Smooth muscle cell (in vitro differentiated cells): ENCODE results near the gene ARID5A. TPM values are rescaled to one million over a fixed set of nuclear protein-coding genes. Genes with fewer than 3 reads are reported as not detected.

ENCODE experiments used
- DNase-seq: peaks from one replicate; lab custom pipeline; 2025; ENCODE audit not compliant: unreplicated experiment; lab: John Stamatoyannopoulos, UW
- H2AFZ ChIP-seq: fragments of 200-600 bp; sonication (generic); 2 replicates; pipeline ENCODE4 v1.6.0; 2016; ENCODE audit warnings: antibody characterized with exemption, low read depth, mild to moderate bottlenecking
- H3F3A ChIP-seq: fragments of 200-600 bp; sonication (generic); 2 replicates; pipeline ENCODE4 v1.6.0; 2017; ENCODE audit warnings: antibody characterized with exemption, low read depth
- H3K27ac ChIP-seq: fragments of 200-600 bp; sonication (generic); 2 replicates; pipeline ENCODE4 v1.5.1; 2016; ENCODE audit warnings: low read depth, mild to moderate bottlenecking
- H3K27me3 ChIP-seq: fragments of 200-600 bp; sonication (generic); 2 replicates; pipeline ENCODE4 v1.6.1; 2016; ENCODE audit warnings: low read depth, mild to moderate bottlenecking
- H3K36me3 ChIP-seq: fragments of 200-600 bp; sonication (generic); 2 replicates; pipeline ENCODE4 v1.5.1; 2016; ENCODE audit warnings: low read depth
- H3K4me1 ChIP-seq: fragments of 200-600 bp; sonication (generic); 2 replicates; pipeline ENCODE4 v1.5.1; 2016; ENCODE audit warnings: low read depth
- H3K4me2 ChIP-seq: fragments of 200-600 bp; sonication (generic); 2 replicates; pipeline ENCODE4 v1.6.0; 2016; ENCODE audit warnings: mild to moderate bottlenecking
- H3K4me3 ChIP-seq: fragments of 200-600 bp; sonication (generic); 2 replicates; pipeline ENCODE4 v1.5.1; 2016; ENCODE audit warnings: mild to moderate bottlenecking
- H3K79me2 ChIP-seq: fragments of 200-600 bp; sonication (generic); 2 replicates; pipeline ENCODE4 v1.6.0; 2016; ENCODE audit warnings: low read depth, mild to moderate bottlenecking
- H3K9ac ChIP-seq: fragments of 200-600 bp; sonication (generic); 2 replicates; pipeline ENCODE4 v1.6.0; 2016; ENCODE audit warnings: low read depth
- H3K9me3 ChIP-seq: fragments of 200-600 bp; sonication (generic); replicated peaks from 2 replicates; pipeline ENCODE4 v1.5.1; 2016; ENCODE audit warnings: low read depth
- H4K20me1 ChIP-seq: fragments of 200-600 bp; sonication (generic); 2 replicates; pipeline ENCODE4 v1.6.0; 2016; ENCODE audit warnings: low read depth
- WGBS: methylation state at CpG from one replicate; pipeline ENCODE4 v1.1.7; 2016; ENCODE audit warnings: low lambda C conversion rate; 5-methylcytosine and 5-hydroxymethylcytosine counted together
- polyA plus RNA-seq: library from polyadenylated mRNA; unstranded; fragments of >200 nt; fragmentation: Nextera tagmentation; extraction: Ambion mirVana; gene quantifications from 2 replicates; pipeline ENCODE4 v1.2.1, GENCODE V29; 2016
- total RNA-seq: library from RNA; depleted of rRNA; stranded (reverse); fragments of >200 nt; gene quantifications from 2 replicates; pipeline ENCODE4 v1.2.3, GENCODE V29; 2014
- TF ChIP-seq, protein P1 (sequence below): fragments of 200-600 bp; sonication (generic); IDR thresholded peaks from 2 replicates; pipeline ENCODE4 v1.5.1; 2017; ENCODE audit warnings: borderline replicate concordance, mild to moderate bottlenecking, antibody characterized with exemption; ENCODE audit not compliant: insufficient read depth, poor library complexity, severe bottlenecking

Gene ARID5A
- total and polyA plus RNA-seq, 2 experiments from 2014 or later = 12.1 to 25.6 TPM

DNA sequence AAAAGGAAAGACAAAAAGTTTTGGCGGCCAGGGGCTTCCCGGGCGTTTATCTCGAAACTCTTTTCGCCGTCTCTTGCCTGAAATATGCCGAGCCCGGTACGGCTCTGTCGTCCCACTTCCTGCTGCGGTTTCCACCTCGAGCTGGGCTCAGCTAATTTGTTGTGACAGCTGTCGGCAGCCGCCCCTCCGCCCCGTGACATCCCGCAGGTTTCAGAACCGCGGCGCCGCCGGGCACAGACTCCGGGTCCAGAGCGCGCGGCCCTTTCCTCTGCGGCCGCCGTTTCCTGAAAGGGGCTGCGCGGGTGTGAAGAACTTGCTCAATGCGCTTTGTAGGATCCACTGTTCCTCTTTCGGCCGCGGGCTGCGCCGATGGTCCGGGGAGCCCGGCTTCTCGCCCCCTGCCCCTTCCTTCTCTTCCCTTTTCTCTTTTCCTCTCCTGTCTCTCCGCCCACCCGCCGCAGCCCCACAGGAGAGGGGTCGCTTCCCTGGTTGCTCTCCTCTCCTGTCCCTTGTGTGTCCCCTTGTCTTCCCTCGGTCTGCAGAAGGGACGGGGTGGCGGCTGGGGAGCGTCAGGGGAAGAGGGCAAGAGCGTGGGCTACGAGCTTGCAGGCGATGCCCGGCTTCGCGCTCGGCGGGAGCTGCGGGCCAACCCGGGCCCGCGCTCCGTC is 648 bp downstream of the ARID5A start:
- Histone ChIP-seq H3F3A (peaks cover 8% of the 10 kb centered on the region), H4K20me1 (peaks cover 53% of the 10 kb centered on the region), H3K27me3 (peaks cover 15% of the 10 kb centered on the region), H3K27ac (peak overlapping the region; percentile 53), H2AFZ (peak overlapping the region; percentile 50), H3K79me2 (peaks cover 16% of the 10 kb centered on the region), H3K4me2 (peak overlapping the region; percentile 99), H3K9me3 (no peaks in the 10 kb centered on the region), H3K9ac (peak overlapping the region; percentile 93), H3K4me1 (peaks cover 28% of the 10 kb centered on the region), H3K4me3 (peak overlapping the region; percentile 97), H3K36me3 (no peaks in the 10 kb centered on the region)
- under 1% methylated on average over 57 of the region's 61 CpGs for WGBS
- no peak for DNase-seq
- TF ChIP-seq, protein P1, sequence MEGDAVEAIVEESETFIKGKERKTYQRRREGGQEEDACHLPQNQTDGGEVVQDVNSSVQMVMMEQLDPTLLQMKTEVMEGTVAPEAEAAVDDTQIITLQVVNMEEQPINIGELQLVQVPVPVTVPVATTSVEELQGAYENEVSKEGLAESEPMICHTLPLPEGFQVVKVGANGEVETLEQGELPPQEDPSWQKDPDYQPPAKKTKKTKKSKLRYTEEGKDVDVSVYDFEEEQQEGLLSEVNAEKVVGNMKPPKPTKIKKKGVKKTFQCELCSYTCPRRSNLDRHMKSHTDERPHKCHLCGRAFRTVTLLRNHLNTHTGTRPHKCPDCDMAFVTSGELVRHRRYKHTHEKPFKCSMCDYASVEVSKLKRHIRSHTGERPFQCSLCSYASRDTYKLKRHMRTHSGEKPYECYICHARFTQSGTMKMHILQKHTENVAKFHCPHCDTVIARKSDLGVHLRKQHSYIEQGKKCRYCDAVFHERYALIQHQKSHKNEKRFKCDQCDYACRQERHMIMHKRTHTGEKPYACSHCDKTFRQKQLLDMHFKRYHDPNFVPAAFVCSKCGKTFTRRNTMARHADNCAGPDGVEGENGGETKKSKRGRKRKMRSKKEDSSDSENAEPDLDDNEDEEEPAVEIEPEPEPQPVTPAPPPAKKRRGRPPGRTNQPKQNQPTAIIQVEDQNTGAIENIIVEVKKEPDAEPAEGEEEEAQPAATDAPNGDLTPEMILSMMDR = no peak

DNA sequence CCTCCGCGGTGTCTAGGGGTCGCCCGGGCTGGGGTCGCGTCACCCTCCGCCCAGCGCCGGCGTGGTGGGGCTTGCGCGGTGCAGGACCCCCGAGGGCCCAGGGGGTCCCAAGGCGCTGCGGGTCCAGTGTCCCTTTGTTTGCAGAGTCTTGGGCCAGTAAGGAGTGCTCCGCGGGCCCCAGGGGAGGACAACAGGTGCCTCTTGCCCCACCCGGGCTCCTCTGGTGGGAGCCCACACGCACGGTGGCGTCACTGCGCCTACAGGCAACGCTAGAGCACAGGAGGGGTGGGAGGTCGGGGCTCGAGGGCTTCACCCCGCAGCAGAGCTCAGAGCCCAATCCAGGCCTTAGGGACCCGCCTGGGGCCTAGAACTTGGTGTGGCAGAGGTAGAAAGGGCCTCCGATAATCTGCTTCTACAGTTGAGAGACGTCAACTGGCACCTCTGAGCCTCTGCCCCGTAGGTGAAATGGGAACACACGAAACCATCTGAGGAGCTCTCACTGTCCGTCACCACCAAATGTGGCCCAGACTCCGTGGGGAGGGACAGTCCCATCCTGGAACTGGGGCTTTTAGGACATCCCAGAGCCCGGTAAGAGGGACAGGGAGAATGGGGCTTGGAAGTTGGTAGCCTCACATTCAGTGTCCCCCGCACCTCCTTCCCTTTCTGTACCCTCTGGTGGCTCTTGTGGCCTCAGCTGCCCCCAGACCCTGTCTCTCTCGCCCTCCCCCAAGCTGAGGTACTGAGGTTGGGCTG is 1.4 kb downstream of the ARID5A start:
- TF ChIP-seq, protein P1 = no peak
- H4K20me1 ChIP-seq = peaks cover 60% of the 10 kb centered on the region
- peaks cover 16% of the 10 kb centered on the region for H3K79me2 ChIP-seq
- peaks cover 2% of the 10 kb centered on the region for H3F3A ChIP-seq
- no peak overlapping the region for H2AFZ ChIP-seq
- H3K27ac ChIP-seq = no peak overlapping the region
- peak overlapping the region; percentile 93 for H3K9ac ChIP-seq
- H3K4me1 ChIP-seq = peaks cover 25% of the 10 kb centered on the region
- WGBS = 10% methylated on average over 36 of the region's 36 CpGs
- H3K9me3 ChIP-seq = no peaks in the 10 kb centered on the region
- H3K4me3 ChIP-seq = peak overlapping the region; percentile 97
- H3K4me2 ChIP-seq = peak overlapping the region; percentile 99
- H3K27me3 ChIP-seq = peaks cover 15% of the 10 kb centered on the region
- DNase-seq = no peak
- H3K36me3 ChIP-seq = no peaks in the 10 kb centered on the region

- no peaks in the 10 kb centered on the region for H3F3A ChIP-seq
- peaks cover 15% of the 10 kb centered on the region for H3K27me3 ChIP-seq
- no peaks in the 10 kb centered on the region for H3K9me3 ChIP-seq
- H3K9ac ChIP-seq = no peak overlapping the region
- H2AFZ ChIP-seq = no peak overlapping the region
- peak overlapping the region; percentile 99 for H3K4me2 ChIP-seq
- WGBS = 10% methylated on average over 24 of the region's 24 CpGs
- H4K20me1 ChIP-seq = peaks cover 67% of the 10 kb centered on the region
- H3K36me3 ChIP-seq = no peaks in the 10 kb centered on the region
- TF ChIP-seq, protein P1 = no peak
- no peak overlapping the region for H3K27ac ChIP-seq
- DNase-seq = no peak
- H3K4me1 ChIP-seq = peaks cover 25% of the 10 kb centered on the region
- H3K79me2 ChIP-seq = peaks cover 16% of the 10 kb centered on the region
- H3K4me3 ChIP-seq = peak overlapping the region; percentile 97
Observed at GRCh38 chr2:96538487-96539214, 2.1 kb downstream of the ARID5A start.
